ENCODE measurements around the gene SLC38A4. TPM values are rescaled to one million over a fixed set of nuclear protein-coding genes. Genes with fewer than 3 reads are reported as not detected.
"Not testable (repeated sequence)": the region's sequence is repeated elsewhere in the genome, so short reads cannot be mapped to it uniquely, and the experiment has no call there.

The SLC38A4 gene
- total RNA-seq, 1 experiment from 2014 or later = 0.09 TPM

DNA sequence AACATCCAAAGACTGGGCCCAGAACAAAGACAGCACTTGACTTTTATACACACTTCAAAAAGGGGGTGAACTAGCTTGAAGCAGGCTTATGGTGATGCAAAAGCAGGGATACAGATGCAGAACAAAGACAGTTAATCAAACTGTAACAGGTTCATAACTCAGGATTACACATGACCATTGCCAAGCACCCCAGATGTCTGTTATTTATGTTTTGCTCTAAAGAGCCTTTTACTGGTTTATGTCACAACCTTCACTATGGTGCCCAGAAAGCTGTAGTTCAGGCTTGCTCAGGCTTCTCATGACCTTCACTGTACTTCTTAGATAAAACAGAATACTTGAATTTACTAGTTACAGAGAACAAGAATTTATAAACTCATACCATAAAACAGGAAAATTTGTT lies 31.7 kb upstream of the SLC38A4 start:
- H3K36me3 ChIP-seq (ENCODE audit: low read depth) = no peaks in the 10 kb centered on the region
- H3K4me2 ChIP-seq = no peak overlapping the region
- H3K9me3 ChIP-seq (ENCODE audit: insufficient read depth, low read depth) = peaks cover 5% of the 10 kb centered on the region; the same call in 1 of the 2 replicates
- no peaks in the 10 kb centered on the region for H3K9me2 ChIP-seq (ENCODE audit: insufficient read depth)
- H3K4me3 ChIP-seq = no peak overlapping the region
- no peaks in the 10 kb centered on the region for H3K4me1 ChIP-seq (replicated peaks; ENCODE audit: insufficient read depth)
- no TSS peak for BruUV-seq (replicated peaks)
- intact Hi-C loops (cut with micrococcal nuclease; ENCODE audit: unreplicated experiment) = no loop called here
- H3K79me2 ChIP-seq (ENCODE audit: low read depth) = no peaks in the 10 kb centered on the region
- no peaks in the 10 kb centered on the region for H4K20me1 ChIP-seq (ENCODE audit: insufficient read depth)
- ChIA-PET CTCF (no interaction called here), POLR2A (ENCODE audit: unreplicated experiment) (no interaction called here)
- H3K27me3 ChIP-seq (ENCODE audit: insufficient read depth, low read depth) = no peaks in the 10 kb centered on the region
- no peaks in the 10 kb centered on the region for H3F3A ChIP-seq (ENCODE audit: insufficient read depth, low read depth)
- no peak overlapping the region for H3K27ac ChIP-seq
- TF ChIP-seq EZH2 (IDR thresholded peaks at IDR 0.05; ENCODE audit: low read depth) = no peak
- TF ChIP-seq CTCF (conservative IDR thresholded peaks at IDR 0.05) = no peak
- H2AFZ ChIP-seq = no peak overlapping the region
- DNase-seq = no peak

- intact Hi-C loops (cut with micrococcal nuclease; ENCODE audit: unreplicated experiment) = no loop called here
- H3K9me2 ChIP-seq (ENCODE audit: insufficient read depth) = no peaks in the 10 kb centered on the region
- H3K4me3 ChIP-seq = no peak overlapping the region
- no peaks in the 10 kb centered on the region for H3K27me3 ChIP-seq (ENCODE audit: insufficient read depth, low read depth)
- POLR2A ChIA-PET (ENCODE audit: unreplicated experiment) = no interaction called here
- TF ChIP-seq EZH2 (IDR thresholded peaks at IDR 0.05; ENCODE audit: low read depth) (no peak), CTCF (conservative IDR thresholded peaks at IDR 0.05) (no peak)
- no peak for DNase-seq
- no peak overlapping the region for H3K27ac ChIP-seq
- no peaks in the 10 kb centered on the region for H3K4me1 ChIP-seq (replicated peaks; ENCODE audit: insufficient read depth)
- H3K79me2 ChIP-seq (ENCODE audit: low read depth) = no peaks in the 10 kb centered on the region
- no peaks in the 10 kb centered on the region for H3F3A ChIP-seq (ENCODE audit: insufficient read depth, low read depth)
- no peaks in the 10 kb centered on the region for H3K36me3 ChIP-seq (ENCODE audit: low read depth)
- CTCF ChIA-PET = no interaction called here
- H2AFZ ChIP-seq = no peak overlapping the region
- peaks cover 5% of the 10 kb centered on the region; the same call in 1 of the 2 replicates for H3K9me3 ChIP-seq (ENCODE audit: insufficient read depth, low read depth)
- no peaks in the 10 kb centered on the region for H4K20me1 ChIP-seq (ENCODE audit: insufficient read depth)
- no peak overlapping the region for H3K4me2 ChIP-seq
- BruUV-seq (replicated peaks) = no TSS peak
Measured at GRCh38 chr12:46855760-46856159, 30.0 kb upstream of the SLC38A4 start.

- H3K4me3 ChIP-seq; H3F3A ChIP-seq (ENCODE audit: insufficient read depth, low read depth); H3K4me1 ChIP-seq (replicated peaks; ENCODE audit: insufficient read depth); BruUV-seq (replicated peaks); DNase-seq; CTCF ChIA-PET; H3K9me2 ChIP-seq (ENCODE audit: insufficient read depth); H3K27ac ChIP-seq; intact Hi-C loops (cut with micrococcal nuclease; ENCODE audit: unreplicated experiment); H3K9me3 ChIP-seq (ENCODE audit: insufficient read depth, low read depth); H3K4me2 ChIP-seq; H3K36me3 ChIP-seq (ENCODE audit: low read depth); POLR2A ChIA-PET (ENCODE audit: unreplicated experiment); H4K20me1 ChIP-seq (ENCODE audit: insufficient read depth); H2AFZ ChIP-seq; H3K27me3 ChIP-seq (ENCODE audit: insufficient read depth, low read depth); H3K79me2 ChIP-seq (ENCODE audit: low read depth): not testable (repeated sequence)
Measured at GRCh38 chr12:46854188-46854587, 28.4 kb upstream of the SLC38A4 start.

GRCh38 chr12:46848792-46849191 lies 23.0 kb upstream of the SLC38A4 start:
- H3K27me3 ChIP-seq (ENCODE audit: insufficient read depth, low read depth); CTCF ChIA-PET; H3K4me1 ChIP-seq (replicated peaks; ENCODE audit: insufficient read depth); H4K20me1 ChIP-seq (ENCODE audit: insufficient read depth); H3K36me3 ChIP-seq (ENCODE audit: low read depth); intact Hi-C loops (cut with micrococcal nuclease; ENCODE audit: unreplicated experiment); DNase-seq; H3K79me2 ChIP-seq (ENCODE audit: low read depth); H3K4me3 ChIP-seq; H3K9me2 ChIP-seq (ENCODE audit: insufficient read depth); H3K9me3 ChIP-seq (ENCODE audit: insufficient read depth, low read depth); H3K27ac ChIP-seq; POLR2A ChIA-PET (ENCODE audit: unreplicated experiment); H3K4me2 ChIP-seq; H2AFZ ChIP-seq; H3F3A ChIP-seq (ENCODE audit: insufficient read depth, low read depth); BruUV-seq (replicated peaks): not testable (repeated sequence)

All from PC-9 (cell line).